ENCODE data around the gene RPS14. TPM values are rescaled to one million over a fixed set of nuclear protein-coding genes. Genes with fewer than 3 reads are reported as not detected.

The RPS14 gene
- polyA plus RNA-seq, 1 of the 3 experiments (the other 2 are of a cell fraction), result 10,227 TPM

DNA sequence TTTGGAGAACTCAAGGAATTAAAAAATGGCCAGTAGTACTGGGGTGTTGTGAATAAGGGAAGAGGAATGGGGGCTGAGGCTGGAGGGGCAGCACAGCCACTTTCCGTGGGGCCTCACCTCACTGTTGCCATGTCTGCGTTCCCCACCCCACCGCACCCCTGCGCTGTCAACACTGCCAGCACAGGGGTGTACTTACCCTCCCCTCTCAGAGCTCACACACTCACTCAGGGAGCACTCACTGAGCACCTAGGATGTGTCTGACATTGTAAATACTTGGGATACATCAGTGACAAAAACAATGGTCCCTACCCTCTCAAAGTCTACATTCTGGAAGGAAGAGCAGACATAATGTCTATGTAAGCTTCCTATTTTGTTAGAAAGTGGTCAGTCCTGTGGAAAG lies 3.4 kb upstream of the RPS14 start:
- peaks cover 16% of the 10 kb centered on the region for H3K79me2 ChIP-seq (ENCODE audit: insufficient read depth)
- H2AFZ ChIP-seq (ENCODE audit: low read depth), result no peak overlapping the region
- no peak overlapping the region for H3K27ac ChIP-seq (ENCODE audit: low read depth in 2 of 2, low read length in 1 of 2)
- CTCF ChIA-PET, result interaction anchor here (1.1 to 1.3 kb wide), 2 partner anchors 92 to 394 kb away, joined by 4 read pairs; no protein-coding TSS in a partner anchor
- H4K20me1 ChIP-seq (ENCODE audit: insufficient read depth), result peaks cover 12% of the 10 kb centered on the region
- peaks cover 6% of the 10 kb centered on the region; the same call in 1 of the 2 replicates for H3K9me3 ChIP-seq
- 93% methylated on average over 4 of the region's 4 CpGs for WGBS (ENCODE audit: low lambda C conversion rate)
- H3K27me3 ChIP-seq (ENCODE audit: insufficient read depth), result no peaks in the 10 kb centered on the region
- no peaks in the 10 kb centered on the region for H3K9me2 ChIP-seq
- no peak overlapping the region for H3K4me3 ChIP-seq (ENCODE audit: low read depth in 2 of 2, low read length in 1 of 2)
- TF ChIP-seq JUND (IDR thresholded peaks at IDR 0.05) (no peak), NRF1 (IDR thresholded peaks at IDR 0.05; ENCODE audit: low read depth, low read length) (no peak), RXRA (IDR thresholded peaks at IDR 0.05; ENCODE audit: borderline replicate concordance, low read depth) (no peak)
- TF ChIP-seq, protein P1, sequence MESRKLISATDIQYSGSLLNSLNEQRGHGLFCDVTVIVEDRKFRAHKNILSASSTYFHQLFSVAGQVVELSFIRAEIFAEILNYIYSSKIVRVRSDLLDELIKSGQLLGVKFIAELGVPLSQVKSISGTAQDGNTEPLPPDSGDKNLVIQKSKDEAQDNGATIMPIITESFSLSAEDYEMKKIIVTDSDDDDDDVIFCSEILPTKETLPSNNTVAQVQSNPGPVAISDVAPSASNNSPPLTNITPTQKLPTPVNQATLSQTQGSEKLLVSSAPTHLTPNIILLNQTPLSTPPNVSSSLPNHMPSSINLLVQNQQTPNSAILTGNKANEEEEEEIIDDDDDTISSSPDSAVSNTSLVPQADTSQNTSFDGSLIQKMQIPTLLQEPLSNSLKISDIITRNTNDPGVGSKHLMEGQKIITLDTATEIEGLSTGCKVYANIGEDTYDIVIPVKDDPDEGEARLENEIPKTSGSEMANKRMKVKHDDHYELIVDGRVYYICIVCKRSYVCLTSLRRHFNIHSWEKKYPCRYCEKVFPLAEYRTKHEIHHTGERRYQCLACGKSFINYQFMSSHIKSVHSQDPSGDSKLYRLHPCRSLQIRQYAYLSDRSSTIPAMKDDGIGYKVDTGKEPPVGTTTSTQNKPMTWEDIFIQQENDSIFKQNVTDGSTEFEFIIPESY (IDR thresholded peaks at IDR 0.05; ENCODE audit: borderline replicate concordance, low read depth), result no peak
- TF ChIP-seq, protein P2, sequence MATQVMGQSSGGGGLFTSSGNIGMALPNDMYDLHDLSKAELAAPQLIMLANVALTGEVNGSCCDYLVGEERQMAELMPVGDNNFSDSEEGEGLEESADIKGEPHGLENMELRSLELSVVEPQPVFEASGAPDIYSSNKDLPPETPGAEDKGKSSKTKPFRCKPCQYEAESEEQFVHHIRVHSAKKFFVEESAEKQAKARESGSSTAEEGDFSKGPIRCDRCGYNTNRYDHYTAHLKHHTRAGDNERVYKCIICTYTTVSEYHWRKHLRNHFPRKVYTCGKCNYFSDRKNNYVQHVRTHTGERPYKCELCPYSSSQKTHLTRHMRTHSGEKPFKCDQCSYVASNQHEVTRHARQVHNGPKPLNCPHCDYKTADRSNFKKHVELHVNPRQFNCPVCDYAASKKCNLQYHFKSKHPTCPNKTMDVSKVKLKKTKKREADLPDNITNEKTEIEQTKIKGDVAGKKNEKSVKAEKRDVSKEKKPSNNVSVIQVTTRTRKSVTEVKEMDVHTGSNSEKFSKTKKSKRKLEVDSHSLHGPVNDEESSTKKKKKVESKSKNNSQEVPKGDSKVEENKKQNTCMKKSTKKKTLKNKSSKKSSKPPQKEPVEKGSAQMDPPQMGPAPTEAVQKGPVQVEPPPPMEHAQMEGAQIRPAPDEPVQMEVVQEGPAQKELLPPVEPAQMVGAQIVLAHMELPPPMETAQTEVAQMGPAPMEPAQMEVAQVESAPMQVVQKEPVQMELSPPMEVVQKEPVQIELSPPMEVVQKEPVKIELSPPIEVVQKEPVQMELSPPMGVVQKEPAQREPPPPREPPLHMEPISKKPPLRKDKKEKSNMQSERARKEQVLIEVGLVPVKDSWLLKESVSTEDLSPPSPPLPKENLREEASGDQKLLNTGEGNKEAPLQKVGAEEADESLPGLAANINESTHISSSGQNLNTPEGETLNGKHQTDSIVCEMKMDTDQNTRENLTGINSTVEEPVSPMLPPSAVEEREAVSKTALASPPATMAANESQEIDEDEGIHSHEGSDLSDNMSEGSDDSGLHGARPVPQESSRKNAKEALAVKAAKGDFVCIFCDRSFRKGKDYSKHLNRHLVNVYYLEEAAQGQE (IDR thresholded peaks at IDR 0.05; ENCODE audit: low read depth, low read length), result no peak
- TF ChIP-seq, protein P3, sequence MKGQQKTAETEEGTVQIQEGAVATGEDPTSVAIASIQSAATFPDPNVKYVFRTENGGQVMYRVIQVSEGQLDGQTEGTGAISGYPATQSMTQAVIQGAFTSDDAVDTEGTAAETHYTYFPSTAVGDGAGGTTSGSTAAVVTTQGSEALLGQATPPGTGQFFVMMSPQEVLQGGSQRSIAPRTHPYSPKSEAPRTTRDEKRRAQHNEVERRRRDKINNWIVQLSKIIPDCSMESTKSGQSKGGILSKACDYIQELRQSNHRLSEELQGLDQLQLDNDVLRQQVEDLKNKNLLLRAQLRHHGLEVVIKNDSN (IDR thresholded peaks at IDR 0.05; ENCODE audit: borderline replicate concordance, low read depth), result no peak
- H3K9ac ChIP-seq, result no peak overlapping the region
- DNase-seq, result no peak
- H3K4me1 ChIP-seq (ENCODE audit: control insufficient read depth in 1 of 2, insufficient read depth in 2 of 2, low read depth in 1 of 2, low read length in 1 of 2), result peaks cover 3% of the 10 kb centered on the region in 2 experiments; a peak in 3 of 4 replicates
- H3K4me2 ChIP-seq, result no peak overlapping the region
- H3K36me3 ChIP-seq (replicated peaks in 1 of 2; ENCODE audit: control insufficient read depth in 1 of 2, insufficient read depth in 2 of 2, low read length in 1 of 2), result peaks cover 4 to 7% of the 10 kb centered on the region in 2 experiments
- H3F3A ChIP-seq (replicated peaks; ENCODE audit: insufficient read depth), result peaks cover 7% of the 10 kb centered on the region
- POLR2A ChIA-PET, result no interaction called here

DNA sequence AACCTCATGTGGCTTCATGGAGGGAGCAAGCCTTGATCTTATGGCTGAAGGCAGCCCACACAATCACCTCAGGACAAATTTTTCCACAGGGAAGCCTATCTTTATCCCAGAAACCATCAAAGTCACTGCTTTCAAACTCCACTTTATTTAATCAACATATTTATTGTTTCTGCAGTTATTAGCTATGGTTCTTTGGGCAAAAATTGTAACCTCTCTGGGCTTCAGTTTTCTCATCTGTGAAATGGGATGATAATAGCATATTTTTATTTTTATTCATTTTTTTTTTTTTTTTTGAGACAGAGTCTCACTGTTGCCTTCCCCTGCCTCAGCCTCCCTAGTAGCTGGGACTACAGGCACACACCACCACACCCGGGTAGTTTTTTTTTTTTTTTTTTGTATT lies 2.1 kb upstream of the RPS14 start:
- POLR2A ChIA-PET, result no interaction called here
- CTCF ChIA-PET, result interaction anchor here (0.6 to 1.8 kb wide), 3 partner anchors 10 to 269 kb away, joined by 3 to 5 read pairs (median 3); no protein-coding TSS in a partner anchor
- Histone ChIP-seq H3K4me1 (ENCODE audit: control insufficient read depth in 1 of 2, insufficient read depth in 2 of 2, low read depth in 1 of 2, low read length in 1 of 2) (peaks cover 14 to 16% of the 10 kb centered on the region in 2 experiments; a peak in 3 of 4 replicates), H3F3A (replicated peaks; ENCODE audit: insufficient read depth) (peaks cover 20% of the 10 kb centered on the region), H3K9me3 (peaks cover 6% of the 10 kb centered on the region; the same call in 1 of the 2 replicates), H3K27ac (ENCODE audit: low read depth in 2 of 2, low read length in 1 of 2) (no peak overlapping the region), H3K9me2 (no peaks in the 10 kb centered on the region), H4K20me1 (ENCODE audit: insufficient read depth) (peaks cover 25% of the 10 kb centered on the region), H3K79me2 (ENCODE audit: insufficient read depth) (peaks cover 30% of the 10 kb centered on the region), H3K27me3 (ENCODE audit: insufficient read depth) (no peaks in the 10 kb centered on the region), H2AFZ (ENCODE audit: low read depth) (no peak overlapping the region), H3K4me2 (no peak overlapping the region), H3K4me3 (ENCODE audit: low read depth in 2 of 2, low read length in 1 of 2) (no peak overlapping the region), H3K36me3 (replicated peaks in 1 of 2; ENCODE audit: control insufficient read depth in 1 of 2, insufficient read depth in 2 of 2, low read length in 1 of 2) (peaks cover 17 to 20% of the 10 kb centered on the region in 2 experiments), H3K9ac (no peak overlapping the region)
- WGBS (ENCODE audit: low lambda C conversion rate), result 30% methylated on average over 1 of the region's 1 CpG
- no peak for TF ChIP-seq NFIC (IDR thresholded peaks at IDR 0.05; ENCODE audit: borderline replicate concordance)
- TF ChIP-seq ELF1 (IDR thresholded peaks at IDR 0.05), result no peak
- TF ChIP-seq TCF12 (IDR thresholded peaks at IDR 0.05), result no peak
- no peak for TF ChIP-seq JUND (IDR thresholded peaks at IDR 0.05)
- TF ChIP-seq, protein P3 (IDR thresholded peaks at IDR 0.05; ENCODE audit: borderline replicate concordance, low read depth), result no peak
- TF ChIP-seq, protein P4, sequence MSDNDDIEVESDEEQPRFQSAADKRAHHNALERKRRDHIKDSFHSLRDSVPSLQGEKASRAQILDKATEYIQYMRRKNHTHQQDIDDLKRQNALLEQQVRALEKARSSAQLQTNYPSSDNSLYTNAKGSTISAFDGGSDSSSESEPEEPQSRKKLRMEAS (IDR thresholded peaks at IDR 0.05; ENCODE audit: low read depth), result no peak
- TF ChIP-seq, protein P1 (IDR thresholded peaks at IDR 0.05; ENCODE audit: borderline replicate concordance, low read depth), result no peak
- TF ChIP-seq RXRA (IDR thresholded peaks at IDR 0.05; ENCODE audit: borderline replicate concordance, low read depth), result no peak
- TF ChIP-seq RAD21 (IDR thresholded peaks at IDR 0.05; ENCODE audit: low read length), result no peak
- no peak for TF ChIP-seq MEF2A (IDR thresholded peaks at IDR 0.05; ENCODE audit: borderline replicate concordance, low read depth)
- TF ChIP-seq EP300 (IDR thresholded peaks at IDR 0.05; ENCODE audit: borderline replicate concordance in 1 of 2, low read depth in 1 of 2, low read length in 1 of 2), result no peak
- TF ChIP-seq GABPA (IDR thresholded peaks at IDR 0.05; ENCODE audit: low read depth), result no peak
- no peak for TF ChIP-seq TEAD4 (IDR thresholded peaks at IDR 0.05; ENCODE audit: borderline replicate concordance, insufficient read depth)
- no peak for TF ChIP-seq MXI1 (IDR thresholded peaks at IDR 0.05; ENCODE audit: low read depth, low read length)
- no peak for TF ChIP-seq SIN3A (IDR thresholded peaks at IDR 0.05; ENCODE audit: borderline replicate concordance, low read depth, low read length)
- DNase-seq, result no peak

Measured in SK-N-SH (cell line).